Endothelial cell of umbilical vein (primary cell): ENCODE data around the gene SOD3. TPM values are rescaled to one million over a fixed set of nuclear protein-coding genes. Genes with fewer than 3 reads are reported as not detected.

Experiments
- BruUV-seq: library from RNA; stranded (reverse); fragments of 400-500 nt; replicated peaks from 2 replicates; lab custom pipeline; 2021; lab: Mats Ljungman, UMichigan
- CTCF ChIA-PET: fragments of 300-600, 350-600 bp; sonication (Branson Sonifier 250); formaldehyde crosslinking; loops from one replicate; lab custom pipeline; 2021; ENCODE audit warnings: antibody characterized with exemption, inconsistent platforms; lab: Charles Lee
- POLR2A ChIA-PET: fragments of 300-600, 350-600 bp; sonication (Branson Sonifier 250); formaldehyde crosslinking; loops from one replicate; lab custom pipeline; 2021; ENCODE audit warnings: antibody characterized with exemption, inconsistent platforms; lab: Charles Lee
- DNase-seq: peaks from one replicate; pipeline ENCODE4 v3.0.0-alpha.2; 2011; ENCODE audit warnings: low read depth, low spot score
- FAIRE-seq: peaks from 2 replicates; lab custom pipeline; 2011; peaks lifted over from hg19 to GRCh38; lab: Jason Lieb, UNC
- H2AFZ ChIP-seq: 2 replicates; pipeline ENCODE4 v1.6.0; 2012; ENCODE audit warnings: low read depth, low read length, control low read depth, inconsistent platforms
- H3K27ac ChIP-seq: 2 replicates; pipeline ENCODE4 v1.5.1; 2011; ENCODE audit warnings: low read depth, mild to moderate bottlenecking, control low read depth, low read length, moderate library complexity; ENCODE audit not compliant: insufficient read depth
- H3K27me3 ChIP-seq, 2 experiments: 2 replicates each; pipeline versions ENCODE4 v1.6.0 to v1.6.1; 2011; ENCODE audit warnings: low read length in 2 of 2, mixed read lengths in 1 of 2; ENCODE audit not compliant: control insufficient read depth in 2 of 2, insufficient read depth in 2 of 2
- H3K36me3 ChIP-seq, 2 experiments: 2 replicates in 1 of 2; 3 replicates in 1 of 2; pipeline ENCODE4 v1.5.1; 2011; ENCODE audit warnings: low read length in 2 of 2, mild to moderate bottlenecking in 1 of 2, moderate library complexity in 1 of 2; ENCODE audit not compliant: control insufficient read depth in 2 of 2, insufficient read depth in 2 of 2; ENCODE audit errors: extremely low read depth in 1 of 2
- H3K4me1 ChIP-seq: 3 replicates; pipeline ENCODE4 v1.5.1; 2011; ENCODE audit warnings: mild to moderate bottlenecking, low read length; ENCODE audit not compliant: control insufficient read depth, insufficient read depth; ENCODE audit errors: extremely low read depth
- H3K4me2 ChIP-seq: 2 replicates; pipeline ENCODE4 v1.6.1; 2011; ENCODE audit warnings: low read length, control low read depth, mixed read lengths; ENCODE audit not compliant: insufficient read depth
- H3K4me3 ChIP-seq, 3 experiments: fragments of 200-600 bp in 1 of 3; sonication (generic), shearing (Covaris generic) in 1 of 3; replicated peaks in 1 of 3; 2 replicates each; pipeline ENCODE4 v1.5.1; 2011 to 2016; ENCODE audit warnings: control low read depth in 3 of 3, low read length in 3 of 3, mild to moderate bottlenecking in 2 of 3, inconsistent platforms in 1 of 3, low read depth in 1 of 3, moderate library complexity in 1 of 3; ENCODE audit not compliant: insufficient read depth in 1 of 3
- H3K79me2 ChIP-seq: 2 replicates; pipeline ENCODE4 v1.6.0; 2012; ENCODE audit warnings: low read length, inconsistent platforms; ENCODE audit not compliant: control insufficient read depth, insufficient read depth
- H3K9ac ChIP-seq: replicated peaks from 2 replicates; pipeline ENCODE3; 2011; ENCODE audit warnings: low read length, control low read depth; ENCODE audit not compliant: insufficient read depth; ENCODE audit errors: extremely low read depth
- H3K9me1 ChIP-seq: replicated peaks from 3 replicates; pipeline ENCODE4 v1.6.0; 2011; ENCODE audit warnings: mild to moderate bottlenecking, low read length; ENCODE audit not compliant: control insufficient read depth, insufficient read depth; ENCODE audit errors: extremely low read depth
- H3K9me3 ChIP-seq: replicated peaks from 2 replicates; pipeline ENCODE4 v1.5.1; 2012; ENCODE audit warnings: low read length, inconsistent platforms; ENCODE audit not compliant: control insufficient read depth, insufficient read depth
- H4K20me1 ChIP-seq: replicated peaks from 2 replicates; pipeline ENCODE3; 2011; ENCODE audit warnings: mild to moderate bottlenecking, low read length; ENCODE audit not compliant: control insufficient read depth, insufficient read depth; ENCODE audit errors: extremely low read depth
- EZH2 ChIP-seq: IDR thresholded peaks from 2 replicates; pipeline ENCODE4 v1.6.1; 2012; ENCODE audit warnings: borderline replicate concordance, low read depth, mild to moderate bottlenecking, moderate library complexity, low read length, inconsistent platforms; ENCODE audit not compliant: severe bottlenecking
- FOS ChIP-seq: IDR thresholded peaks from 2 replicates; pipeline ENCODE4 v1.6.1; 2011; ENCODE audit warnings: mild to moderate bottlenecking, low read length, moderate library complexity, borderline replicate concordance; ENCODE audit not compliant: insufficient read depth
- GATA2 ChIP-seq: IDR thresholded peaks from 2 replicates; pipeline ENCODE4 v1.7.0; 2011; ENCODE audit warnings: low read depth, mild to moderate bottlenecking, moderate library complexity, mixed read lengths, low read length; ENCODE audit not compliant: insufficient read length, insufficient read depth
- JUN ChIP-seq: IDR thresholded peaks from 2 replicates; pipeline ENCODE4 v1.6.1; 2011; ENCODE audit warnings: borderline replicate concordance, low read depth; ENCODE audit not compliant: insufficient read length, insufficient read depth
- MAX ChIP-seq: IDR thresholded peaks from 2 replicates; pipeline ENCODE4 v1.6.1; 2011; ENCODE audit not compliant: insufficient read depth, insufficient read length
- MYC ChIP-seq: IDR thresholded peaks from one replicate; pipeline ENCODE4 v1.6.1; 2011; ENCODE audit warnings: mild to moderate bottlenecking, low read depth, low read length
- POLR2A ChIP-seq: IDR thresholded peaks from 2 replicates; pipeline ENCODE4 v1.6.1; 2012; ENCODE audit warnings: low read depth, mild to moderate bottlenecking, control low read depth, low read length
- POLR2AphosphoS5 ChIP-seq: IDR thresholded peaks from 2 replicates; pipeline ENCODE4 v1.6.1; 2012; ENCODE audit warnings: low read depth, mild to moderate bottlenecking, control low read depth, low read length, moderate library complexity; ENCODE audit not compliant: insufficient read depth
- dilution Hi-C: fragments of 300-500 bp; cut with MboI; formaldehyde crosslinking; loops from one replicate; pipeline ENCODE4 v1.15.0; 2019; ENCODE audit warnings: low sequenced_read_pairs; ENCODE audit not compliant: extremely low pct_ligation_motif_present
- intact Hi-C: fragments of 100-400 bp; cut with micrococcal nuclease; formaldehyde crosslinking; loops from one replicate; pipeline ENCODE4 v1.10.0; 2022
- polyA plus RNA-seq, 4 experiments: library from polyadenylated mRNA; depleted of rRNA in 3 of 4; stranded (reverse) in 3 of 4; unstranded in 1 of 4; fragments of >200 nt; gene quantifications; 2 replicates each; pipeline versions ENCODE4 v1.2.1 to v1.2.3, GENCODE V29; 2011 to 2012; ENCODE audit warnings: missing spikeins in 1 of 4
- total RNA-seq: library from RNA; stranded (reverse); gene quantifications from 2 replicates; pipeline ENCODE4 v1.2.3, GENCODE V29; 2021
- TF ChIP-seq, protein P1 (sequence below), 2 donors: IDR thresholded peaks; 1 replicate in 1 of 2; 2 replicates in 1 of 2; pipeline ENCODE4 v1.5.1; 2011; ENCODE audit warnings: low read length in 2 of 2, mild to moderate bottlenecking in 2 of 2, moderate library complexity in 2 of 2, control low read depth in 1 of 2, inconsistent platforms in 1 of 2, low read depth in 1 of 2; ENCODE audit not compliant: insufficient read depth in 1 of 2; ENCODE audit errors: extremely low read depth in 1 of 2

Gene SOD3
- total and polyA plus RNA-seq, 2 donors (not counting 3 experiments of a cell fraction or from before 2014, with no cell fraction given), result not detected

DNA sequence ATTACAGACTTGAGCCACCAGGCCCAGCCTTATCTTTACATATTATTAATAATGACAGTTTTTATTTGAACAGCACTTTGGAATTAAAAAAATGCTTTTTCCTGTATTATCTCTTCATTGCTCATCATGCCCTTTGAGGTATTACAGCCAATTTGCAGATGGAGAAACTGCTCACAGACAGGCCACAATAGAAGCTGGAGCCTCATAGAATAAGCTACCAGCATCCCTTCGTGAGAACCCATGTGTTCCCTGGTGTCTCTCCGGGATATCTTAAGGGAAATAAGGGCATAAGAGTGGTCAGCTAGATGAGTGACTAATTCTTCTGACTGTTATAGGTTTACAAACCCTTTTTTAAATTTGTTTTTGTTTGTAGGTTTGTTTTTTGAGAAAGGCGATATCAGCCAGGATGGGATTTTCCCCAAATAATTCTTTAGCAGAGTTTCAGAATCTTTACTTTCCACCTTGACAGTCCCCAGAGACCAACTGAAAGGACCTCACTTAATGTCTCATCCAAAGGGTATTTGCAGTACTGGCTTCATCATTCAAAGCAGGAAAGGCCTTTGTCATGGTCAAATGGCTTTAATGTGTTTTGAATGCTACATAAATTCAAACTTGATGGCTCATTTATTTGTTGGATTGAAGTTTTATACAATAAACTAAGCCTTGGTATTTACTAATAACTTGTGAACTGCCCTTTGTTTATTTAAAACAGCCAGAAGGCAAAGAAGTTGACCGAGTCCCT, 48.0 kb upstream of the SOD3 start:
- DNase-seq, result no peak
- H3K9me3 ChIP-seq, result no peaks in the 10 kb centered on the region
- H3K4me3 ChIP-seq, result no peak overlapping the region
- TF ChIP-seq, protein P1, sequence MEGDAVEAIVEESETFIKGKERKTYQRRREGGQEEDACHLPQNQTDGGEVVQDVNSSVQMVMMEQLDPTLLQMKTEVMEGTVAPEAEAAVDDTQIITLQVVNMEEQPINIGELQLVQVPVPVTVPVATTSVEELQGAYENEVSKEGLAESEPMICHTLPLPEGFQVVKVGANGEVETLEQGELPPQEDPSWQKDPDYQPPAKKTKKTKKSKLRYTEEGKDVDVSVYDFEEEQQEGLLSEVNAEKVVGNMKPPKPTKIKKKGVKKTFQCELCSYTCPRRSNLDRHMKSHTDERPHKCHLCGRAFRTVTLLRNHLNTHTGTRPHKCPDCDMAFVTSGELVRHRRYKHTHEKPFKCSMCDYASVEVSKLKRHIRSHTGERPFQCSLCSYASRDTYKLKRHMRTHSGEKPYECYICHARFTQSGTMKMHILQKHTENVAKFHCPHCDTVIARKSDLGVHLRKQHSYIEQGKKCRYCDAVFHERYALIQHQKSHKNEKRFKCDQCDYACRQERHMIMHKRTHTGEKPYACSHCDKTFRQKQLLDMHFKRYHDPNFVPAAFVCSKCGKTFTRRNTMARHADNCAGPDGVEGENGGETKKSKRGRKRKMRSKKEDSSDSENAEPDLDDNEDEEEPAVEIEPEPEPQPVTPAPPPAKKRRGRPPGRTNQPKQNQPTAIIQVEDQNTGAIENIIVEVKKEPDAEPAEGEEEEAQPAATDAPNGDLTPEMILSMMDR (IDR thresholded peaks at IDR 0.05; ENCODE audit: extremely low read depth in 1 of 2, insufficient read depth in 1 of 2, low read depth in 1 of 2, low read length in 2 of 2), result no peak
- TF ChIP-seq MYC, result no peak
- TF ChIP-seq GATA2, result no peak
- no peak for TF ChIP-seq MAX
- ChIA-PET CTCF (no interaction called here), POLR2A (no interaction called here)
- no peak overlapping the region for H3K9ac ChIP-seq
- no peak overlapping the region for H2AFZ ChIP-seq
- no peaks in the 10 kb centered on the region for H3K36me3 ChIP-seq
- intact Hi-C loops, result no loop called here
- FAIRE-seq, result no peak
- H3K79me2 ChIP-seq, result no peaks in the 10 kb centered on the region
- no TSS peak for BruUV-seq
- no peak overlapping the region for H3K4me2 ChIP-seq
- no peaks in the 10 kb centered on the region for H3K27me3 ChIP-seq
- no peaks in the 10 kb centered on the region for H3K9me1 ChIP-seq
- dilution Hi-C loops, result no loop called here
- no peaks in the 10 kb centered on the region for H4K20me1 ChIP-seq
- H3K27ac ChIP-seq, result no peak overlapping the region
- H3K4me1 ChIP-seq, result no peaks in the 10 kb centered on the region

DNA sequence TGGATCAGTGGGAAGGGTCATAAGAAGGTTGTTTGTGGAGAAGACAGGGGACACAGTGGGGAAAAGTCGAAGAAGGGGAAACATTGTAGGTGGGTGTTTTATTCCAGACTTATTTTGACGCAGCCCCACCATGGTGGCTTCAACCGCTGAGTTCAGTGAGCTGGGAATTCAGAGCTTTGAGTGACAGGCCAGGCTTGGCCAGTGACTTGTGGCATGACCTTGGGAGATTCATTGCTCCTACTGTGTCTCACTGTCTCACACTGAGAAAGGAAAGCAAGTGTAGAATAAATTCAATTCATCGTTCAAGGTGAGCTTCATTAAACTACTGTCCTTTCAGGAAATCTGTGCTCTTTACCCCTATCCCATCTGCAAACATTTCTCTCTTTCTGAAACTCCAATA, 47.4 kb upstream of the SOD3 start:
- FAIRE-seq, result no peak
- Histone ChIP-seq H3K4me3 (no peak overlapping the region), H3K9ac (no peak overlapping the region), H2AFZ (no peak overlapping the region), H3K79me2 (no peaks in the 10 kb centered on the region), H3K9me3 (no peaks in the 10 kb centered on the region), H3K27ac (no peak overlapping the region), H3K4me2 (no peak overlapping the region), H3K36me3 (no peaks in the 10 kb centered on the region), H3K4me1 (no peaks in the 10 kb centered on the region), H4K20me1 (no peaks in the 10 kb centered on the region), H3K9me1 (no peaks in the 10 kb centered on the region), H3K27me3 (no peaks in the 10 kb centered on the region)
- no peak for DNase-seq
- no TSS peak for BruUV-seq
- dilution Hi-C loops (no loop called here), intact Hi-C loops (no loop called here)
- POLR2A ChIA-PET, result no interaction called here
- CTCF ChIA-PET, result no interaction called here
- TF ChIP-seq JUN, result no peak
- no peak for TF ChIP-seq MAX
- TF ChIP-seq MYC, result no peak
- no peak for TF ChIP-seq EZH2
- TF ChIP-seq FOS, result no peak
- TF ChIP-seq POLR2A, result no peak
- no peak for TF ChIP-seq POLR2AphosphoS5
- TF ChIP-seq GATA2, result no peak
- TF ChIP-seq, protein P1 (IDR thresholded peaks at IDR 0.05; ENCODE audit: extremely low read depth in 1 of 2, insufficient read depth in 1 of 2, low read depth in 1 of 2, low read length in 2 of 2), result no peak
